Measurements from ENCODE around the gene NATD1.
A peak's percentile ranks its signal among the peaks of the same experiment; 100 is the strongest.

Gene NATD1

DNA sequence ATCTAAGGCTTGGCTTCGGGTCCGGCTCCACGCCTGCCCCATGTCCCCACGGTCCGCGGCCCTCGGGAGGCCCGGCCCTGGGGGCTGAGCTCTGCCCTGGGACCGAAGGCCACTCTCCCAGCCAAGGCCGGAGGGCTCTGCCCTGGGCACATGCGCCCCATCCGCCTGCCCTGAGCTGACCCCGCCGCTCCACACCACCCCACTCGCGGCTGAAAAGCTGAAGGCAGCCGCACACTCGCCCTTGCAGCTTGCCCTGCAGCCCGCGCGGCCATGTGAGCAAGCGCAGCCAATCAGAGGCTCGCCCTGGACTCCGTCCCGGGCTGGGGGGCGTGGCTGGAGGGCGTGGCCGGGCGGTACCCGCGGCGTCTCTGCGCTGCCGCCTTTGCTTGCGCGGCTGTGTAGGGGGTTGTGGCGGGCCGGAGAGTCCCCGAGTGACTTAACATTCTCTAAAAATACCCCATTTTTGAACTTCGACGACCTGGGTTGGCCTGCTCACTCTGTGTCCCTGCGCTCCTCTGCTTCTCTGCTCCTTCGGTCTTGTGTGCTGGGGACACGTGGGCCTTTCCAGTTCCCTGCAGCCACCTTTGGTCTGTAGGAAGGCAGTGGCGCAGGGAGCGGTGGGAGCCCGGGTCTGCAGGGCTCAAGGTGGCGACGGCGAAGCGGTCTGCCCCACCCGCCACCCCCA is 22.5 kb upstream of the NATD1 start:
- peak; percentile 91 to 98 (median 96) for DNase-seq (ENCODE audit: low read depth in 3 of 3)

DNA sequence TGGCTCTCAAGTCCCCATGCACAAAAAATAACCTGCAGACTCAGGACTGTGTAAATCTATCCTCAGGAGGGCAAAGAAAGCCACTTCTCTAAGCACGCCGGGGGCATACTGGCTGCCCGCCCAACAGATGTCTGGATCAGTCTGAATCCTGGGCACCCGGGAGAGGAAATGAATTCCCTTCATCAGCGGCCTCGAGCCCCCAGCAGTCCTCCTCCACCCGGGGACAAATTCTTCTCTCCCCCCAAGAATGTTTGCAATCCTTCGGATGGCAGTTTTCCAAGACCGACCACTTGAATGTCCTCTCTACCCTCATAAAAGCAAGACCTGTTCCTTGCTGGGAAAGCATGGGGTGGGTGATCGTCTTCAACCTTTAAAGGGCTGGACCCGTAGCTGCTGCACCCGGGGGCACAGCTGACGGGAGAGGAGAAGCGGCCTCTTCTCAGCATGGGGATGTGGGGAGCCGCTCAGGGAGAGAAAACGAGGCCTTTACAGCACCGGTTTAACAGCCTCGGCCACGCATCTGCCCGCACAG is 21.9 kb upstream of the NATD1 start:
- DNase-seq (ENCODE audit: low read depth in 3 of 3), result no peak

DNA sequence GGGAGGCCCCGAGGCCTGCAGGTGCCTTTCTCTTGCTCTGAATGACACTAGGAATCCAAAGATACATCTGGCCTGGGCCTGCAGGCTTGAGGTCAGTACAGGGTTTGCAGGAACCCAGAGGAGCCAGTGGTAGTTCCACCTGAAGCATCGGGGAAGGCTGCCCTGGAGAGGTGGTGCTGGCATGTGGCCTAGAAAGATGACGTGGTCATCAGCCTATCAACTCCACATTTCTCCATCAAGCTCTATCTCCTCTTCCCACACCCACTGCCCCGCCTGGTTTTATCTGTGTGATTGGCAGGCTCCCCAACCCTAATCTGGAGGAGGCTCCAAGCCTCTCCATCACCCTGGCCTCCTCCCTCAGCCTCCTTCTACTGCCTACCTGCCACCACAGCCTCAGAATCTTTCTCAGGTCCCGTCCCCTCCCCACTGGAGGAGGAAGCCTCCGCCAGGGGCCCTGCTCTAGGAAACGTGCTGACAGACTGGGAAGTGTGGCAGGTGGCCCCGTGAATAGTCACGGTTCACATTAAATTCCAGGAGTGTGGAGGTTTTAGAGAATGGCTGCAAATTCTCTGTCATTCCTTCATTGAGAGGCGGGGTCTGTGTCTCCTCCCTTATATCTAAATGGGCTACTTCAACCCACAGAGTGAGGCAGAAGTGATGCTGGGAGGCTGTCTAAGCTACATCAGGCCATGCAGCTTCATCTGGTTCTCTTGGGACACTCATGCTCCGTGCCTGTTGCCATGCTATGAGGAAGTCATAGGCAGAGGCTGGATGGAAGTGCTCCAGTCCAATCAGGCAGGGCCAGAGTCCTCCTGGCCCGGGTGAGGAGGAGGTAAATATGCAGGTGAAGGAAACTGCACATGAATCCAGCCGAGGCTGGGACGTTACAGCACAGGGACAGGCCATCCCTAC is 19.9 kb upstream of the NATD1 start:
- no peak for DNase-seq (ENCODE audit: low read depth in 3 of 3)

DNA sequence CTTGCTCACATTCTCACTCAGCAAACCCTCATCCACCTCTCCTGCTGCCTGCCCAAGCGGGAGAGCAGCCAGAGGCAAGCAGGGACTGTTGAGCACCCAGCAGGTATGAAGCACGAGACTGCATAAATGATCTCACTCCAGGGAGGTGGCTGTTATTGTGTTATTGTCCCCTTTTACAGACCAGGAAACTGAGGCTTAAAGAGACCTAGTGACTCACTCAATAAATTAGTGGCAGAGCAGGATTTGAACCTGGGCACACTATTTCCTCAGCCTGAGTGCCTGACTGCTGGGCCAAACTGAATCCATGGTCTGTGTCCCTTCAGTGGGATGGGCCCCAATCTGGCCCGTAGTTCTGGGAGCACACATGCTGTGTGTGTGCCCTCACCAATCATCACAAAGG is 19.0 kb upstream of the NATD1 start:
- DNase-seq (ENCODE audit: low read depth in 3 of 3), result no peak

DNA sequence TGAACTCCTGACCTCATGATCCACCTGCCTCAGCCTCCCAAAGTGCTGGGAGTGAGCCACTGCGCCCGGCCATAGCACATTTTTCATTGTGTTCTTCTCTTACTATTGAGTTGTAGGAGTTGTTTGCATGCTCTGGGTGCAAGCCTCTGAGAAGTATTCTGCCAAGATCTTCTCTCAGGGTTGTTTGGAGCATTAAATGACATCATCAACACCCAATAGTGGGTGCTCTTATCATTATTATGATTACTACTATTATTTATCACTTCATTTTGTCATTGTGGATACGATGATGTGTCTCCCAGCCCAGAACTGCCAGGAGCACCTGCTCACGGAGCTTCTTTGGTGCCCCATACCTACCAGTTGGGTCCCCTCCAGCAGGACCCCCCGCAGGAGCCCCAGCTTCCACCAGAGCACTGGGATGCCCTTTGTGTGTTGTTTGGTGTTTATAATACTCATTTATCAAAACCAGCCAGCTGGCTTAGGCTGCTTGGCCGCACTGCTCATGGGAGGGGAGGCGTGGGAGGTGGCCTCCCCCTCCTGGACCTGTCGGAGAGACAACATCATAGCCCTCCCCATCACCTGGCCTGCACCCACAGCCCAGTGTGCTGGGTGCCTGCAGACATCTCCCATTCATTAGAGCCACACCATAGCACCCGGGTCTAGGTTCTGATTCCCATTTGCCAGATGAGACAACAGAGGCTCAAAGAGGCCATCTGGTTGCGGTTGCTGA is 18.4 kb upstream of the NATD1 start:
- no peak for DNase-seq (ENCODE audit: low read depth in 3 of 3)

DNA sequence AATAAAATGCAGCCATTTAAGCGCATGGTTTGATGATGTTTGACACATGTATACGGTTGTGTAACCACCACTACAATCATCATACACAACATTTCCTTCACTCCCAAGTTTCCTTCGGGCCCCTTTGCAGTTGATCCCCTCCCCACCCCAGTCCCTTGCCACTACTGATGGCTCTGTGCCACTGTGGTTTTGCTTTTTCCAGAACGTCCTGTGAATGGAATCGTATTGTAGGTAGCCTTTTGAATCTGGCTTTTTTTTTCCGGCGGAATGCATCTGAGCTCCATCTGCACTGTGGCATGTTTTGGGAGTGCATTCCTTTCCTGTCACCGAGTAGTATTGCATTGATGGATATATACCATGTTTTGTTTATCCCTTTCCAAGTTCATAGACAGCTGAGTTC is 16.2 kb upstream of the NATD1 start:
- DNase-seq (ENCODE audit: low read depth in 3 of 3), result no peak

DNA sequence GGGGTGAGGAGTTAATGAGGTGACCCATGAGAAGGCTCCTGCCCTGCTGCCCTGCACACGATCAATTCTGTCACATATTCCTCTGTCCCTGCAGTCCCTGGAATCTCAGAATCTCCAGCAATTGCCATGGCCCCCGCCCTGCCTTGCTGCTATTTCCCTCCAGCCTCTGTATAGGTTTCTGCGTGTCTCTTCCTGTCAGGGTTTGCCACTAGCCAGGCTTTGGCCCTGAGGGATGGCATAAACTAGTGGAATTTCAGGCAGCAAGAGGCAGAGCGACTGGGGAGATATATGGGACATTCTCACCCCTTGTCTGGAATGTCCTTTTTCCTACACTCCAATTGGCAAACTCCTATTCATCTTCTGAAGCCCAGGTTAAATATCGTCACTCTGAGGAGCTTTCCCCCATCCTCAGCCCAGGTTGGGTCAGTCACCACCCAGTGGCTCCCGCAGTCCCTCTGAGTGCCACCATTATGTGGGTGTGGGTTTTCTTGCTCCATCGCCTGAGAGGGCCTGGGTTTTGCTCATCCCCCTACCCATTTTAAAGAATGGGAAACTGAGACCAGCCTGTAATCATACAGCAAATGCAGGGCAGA is 15.5 kb upstream of the NATD1 start:
- DNase-seq (ENCODE audit: low read depth in 3 of 3), result no peak

DNA sequence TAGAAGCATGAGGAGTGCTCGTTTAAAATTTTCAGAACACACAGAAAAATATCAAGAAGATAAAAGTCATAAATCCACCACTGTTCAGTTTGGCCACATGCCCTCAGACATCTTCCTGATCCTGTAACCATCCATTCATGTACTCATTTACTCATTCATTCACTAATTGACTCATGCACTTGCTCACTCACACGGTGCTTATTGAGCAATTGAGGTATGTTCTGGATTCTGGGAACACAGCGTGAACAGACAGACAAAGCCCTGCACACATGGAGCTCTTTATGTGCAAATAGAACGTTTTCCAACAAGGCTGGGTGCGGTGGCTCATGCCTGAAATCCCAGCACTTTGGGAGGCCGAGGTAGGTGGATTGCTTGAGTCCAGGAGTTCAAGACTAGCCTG is 10.2 kb upstream of the NATD1 start:
- no peak for DNase-seq (ENCODE audit: low read depth in 3 of 3)

DNA sequence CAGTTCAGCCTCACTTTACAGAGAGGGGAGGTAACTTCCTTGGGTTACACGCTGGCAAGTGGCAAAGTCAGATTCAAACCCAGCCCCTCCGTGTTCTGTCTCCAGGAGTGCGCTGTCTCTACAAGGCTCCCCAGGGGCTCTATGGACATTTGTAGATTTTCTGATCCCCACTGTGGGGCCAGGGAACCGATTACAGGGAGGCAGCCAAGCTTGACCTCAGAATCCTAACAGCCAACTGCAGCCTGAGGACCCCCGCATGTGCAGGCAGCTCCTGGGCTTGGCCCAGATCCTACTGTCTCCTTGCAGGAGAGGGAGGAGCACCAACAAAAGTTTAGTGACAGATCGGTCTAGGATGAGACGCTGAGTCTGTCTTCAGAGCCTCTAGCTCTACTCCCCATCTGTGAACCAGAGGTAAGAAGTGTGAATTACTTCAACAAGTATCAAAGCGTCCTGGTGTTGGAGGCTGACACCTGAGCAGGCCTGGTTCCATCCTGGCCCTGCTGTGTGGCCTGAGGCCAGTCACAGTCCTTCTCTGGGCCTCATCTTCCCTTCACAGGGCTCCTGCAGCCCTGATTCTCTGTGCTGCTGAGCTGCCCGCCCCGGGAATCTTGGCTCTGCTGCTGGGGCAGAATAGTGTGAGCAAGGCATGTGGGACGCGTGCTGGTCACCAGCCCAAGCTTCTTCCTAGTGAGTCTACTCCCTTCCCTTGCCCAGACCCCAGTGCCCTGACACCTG is 9.2 kb upstream of the NATD1 start:
- no peak for DNase-seq (ENCODE audit: low read depth in 3 of 3)

DNA sequence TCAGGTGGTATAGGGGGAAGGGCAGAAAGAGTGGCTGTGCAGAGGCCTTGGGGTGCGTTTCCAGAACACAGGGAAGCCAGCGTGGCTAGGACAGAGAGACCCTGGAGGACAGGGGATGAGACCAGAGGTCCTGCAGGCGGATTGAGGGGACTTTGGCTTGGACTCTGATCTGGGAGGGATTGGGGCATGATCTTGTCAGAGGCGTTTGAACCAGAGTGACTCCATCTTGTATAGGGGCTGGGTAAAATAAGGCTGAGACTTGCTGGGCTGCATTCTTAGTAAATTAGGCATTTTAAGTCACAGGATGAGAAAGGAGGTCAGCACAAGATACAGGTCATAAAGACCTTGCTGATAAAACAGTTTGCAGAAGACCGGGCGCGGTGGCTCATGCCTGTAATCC is 5.4 kb upstream of the NATD1 start:
- DNase-seq (ENCODE audit: low read depth in 3 of 3), result no peak

DNA sequence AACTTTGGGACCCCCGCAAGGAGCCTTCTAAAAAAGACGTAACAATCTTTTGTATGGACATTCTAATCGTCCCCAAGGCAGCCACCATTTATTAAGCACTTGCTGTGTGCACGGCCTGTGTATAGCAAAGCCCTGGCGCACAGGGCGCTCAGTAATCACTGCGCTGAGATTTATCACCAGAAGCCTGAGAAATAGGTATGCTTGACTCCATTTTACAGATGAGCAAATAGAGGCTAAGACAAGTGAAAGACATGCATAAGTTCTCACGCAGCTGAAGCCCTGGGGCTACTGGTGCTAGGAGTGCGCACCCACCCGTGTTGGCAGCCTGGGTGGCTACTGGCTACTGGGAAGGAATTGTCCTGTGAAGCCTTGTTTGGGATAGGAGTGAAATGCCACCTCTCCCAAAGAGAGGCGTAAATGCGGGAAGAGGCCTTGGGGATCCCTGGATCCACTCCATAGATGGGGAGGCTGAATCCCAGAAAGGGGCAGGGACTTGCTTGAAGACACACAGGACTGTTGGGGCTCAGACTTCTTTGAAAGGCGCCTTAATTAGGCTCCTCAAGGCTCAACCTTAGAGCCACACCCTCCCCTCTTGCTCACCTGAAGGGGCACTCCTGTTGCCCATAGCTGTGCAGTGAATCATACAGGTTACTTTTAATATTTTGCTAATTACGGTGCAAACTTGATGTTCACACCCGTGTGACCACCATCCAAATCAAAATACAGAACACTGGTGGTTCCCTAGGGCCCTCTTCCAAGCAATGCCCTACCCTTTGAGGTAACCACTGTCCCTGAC is 634 bp upstream of the NATD1 start:
- no peak for DNase-seq (ENCODE audit: low read depth in 3 of 3)

DNA sequence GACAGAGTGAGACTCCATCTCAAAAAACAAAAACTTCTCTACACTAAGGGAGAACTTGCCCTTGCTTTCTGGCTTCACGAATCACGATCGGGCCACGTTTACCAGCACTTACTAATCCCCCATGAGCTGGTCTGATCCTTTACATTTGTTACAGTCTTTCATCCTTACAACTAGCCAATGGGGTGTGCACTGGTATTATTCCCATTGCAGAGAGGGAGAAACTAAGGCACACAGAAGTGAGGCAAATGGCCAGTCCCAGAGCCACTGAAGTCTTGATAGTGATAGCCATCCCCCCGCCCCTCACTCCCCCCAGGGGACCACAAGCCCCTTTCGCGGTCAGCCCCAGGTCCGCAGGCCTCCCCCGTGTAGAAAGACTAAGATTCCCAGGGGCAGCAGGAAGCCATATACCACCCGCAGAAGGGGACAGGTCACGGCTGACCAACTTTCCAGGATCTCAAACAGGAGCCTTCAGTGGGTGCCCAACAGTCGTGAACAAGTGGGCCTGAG is 868 bp downstream of the NATD1 start:
- DNase-seq (ENCODE audit: low read depth in 3 of 3), result no peak

DNA sequence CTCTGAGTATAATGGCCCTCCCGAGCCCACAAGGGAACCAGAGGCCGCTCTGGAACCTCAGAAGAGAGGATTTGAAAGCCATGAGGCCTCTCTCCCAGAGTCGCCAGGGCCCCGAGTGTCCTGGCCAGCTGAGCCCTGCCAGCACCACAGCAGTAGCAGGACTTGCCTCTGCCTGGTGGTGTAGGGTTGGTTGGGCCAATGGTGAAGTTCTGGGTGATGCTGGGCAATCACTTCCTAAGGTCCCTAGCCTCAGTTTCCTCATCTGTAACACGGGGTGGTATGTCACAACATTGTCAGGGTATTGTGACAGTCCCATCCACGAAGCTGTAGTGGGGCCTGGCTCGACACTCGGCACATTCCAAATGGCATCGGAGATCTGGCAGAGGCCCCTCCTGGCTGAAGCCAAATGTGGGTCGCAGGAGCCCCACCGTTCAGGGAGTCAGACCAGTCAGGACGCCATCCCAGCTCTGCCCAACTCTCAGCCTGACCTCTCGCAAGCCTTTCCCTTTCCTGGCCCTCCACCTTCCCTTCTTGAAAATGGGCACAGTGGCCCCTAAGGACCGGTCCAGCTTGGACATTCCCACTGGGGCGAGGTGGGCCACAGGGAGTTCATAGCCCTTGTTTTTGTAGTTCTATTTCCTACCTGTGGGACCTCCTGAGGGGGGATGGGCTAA is 1.7 kb downstream of the NATD1 start:
- DNase-seq (ENCODE audit: low read depth in 3 of 3), result no peak

DNA sequence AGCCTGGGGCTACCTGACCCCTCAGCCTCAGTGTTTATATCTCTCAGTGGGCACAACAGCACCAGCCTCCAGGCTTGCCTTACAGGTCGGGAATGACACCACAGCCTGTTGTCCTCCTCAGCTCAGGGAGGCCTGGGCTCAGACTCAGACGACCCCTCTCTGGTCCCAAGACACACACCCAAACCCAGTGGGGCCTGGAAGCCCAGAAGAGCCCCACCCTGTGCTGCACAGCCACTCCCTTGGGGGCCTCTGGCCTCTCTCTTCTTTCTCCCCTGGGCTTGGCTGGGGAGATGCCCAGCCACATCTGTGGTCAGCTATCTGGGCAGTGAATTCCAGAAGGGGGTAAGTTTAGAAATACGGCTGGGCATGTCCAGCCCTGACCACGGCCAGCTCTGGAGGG is 2.4 kb downstream of the NATD1 start:
- no peak for DNase-seq (ENCODE audit: low read depth in 3 of 3)

DNA sequence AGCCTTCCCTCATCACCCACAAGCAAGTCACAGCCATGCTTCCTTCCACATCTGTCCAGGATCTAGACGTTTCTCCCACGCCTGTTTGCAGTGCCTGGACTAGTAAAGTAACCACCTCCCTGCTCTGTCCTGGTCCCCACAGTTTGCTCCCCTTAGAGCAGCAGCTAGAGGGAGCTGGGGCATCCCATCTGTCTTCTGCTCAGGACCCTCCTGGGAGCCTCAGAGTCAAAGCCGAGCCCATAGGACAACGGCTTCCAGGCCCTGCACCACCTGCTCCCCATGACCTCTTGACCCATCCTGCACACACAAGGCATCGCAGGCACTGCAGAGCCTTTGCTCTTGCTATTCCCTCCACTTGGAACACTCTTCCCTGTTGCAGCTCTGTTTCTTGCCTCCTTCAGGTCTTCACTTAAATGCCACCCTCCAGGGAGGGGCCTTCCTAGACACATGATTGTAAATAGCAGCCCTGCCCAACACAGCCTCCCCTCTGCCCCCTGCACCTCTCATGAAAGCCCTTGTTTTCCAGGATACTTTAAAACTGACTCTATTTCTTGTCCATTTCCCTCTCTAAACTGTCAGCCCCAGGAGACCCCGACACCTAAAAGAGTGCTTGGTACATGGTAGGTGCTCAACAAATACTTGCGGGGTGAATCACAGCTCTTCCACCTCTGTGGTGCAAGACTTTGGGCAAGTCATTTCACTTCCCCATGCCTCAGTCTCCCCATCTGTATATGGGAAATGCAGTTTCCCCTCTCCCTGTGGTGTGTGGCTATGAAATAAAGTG is 3.1 kb downstream of the NATD1 start:
- no peak for DNase-seq (ENCODE audit: low read depth in 3 of 3)

DNA sequence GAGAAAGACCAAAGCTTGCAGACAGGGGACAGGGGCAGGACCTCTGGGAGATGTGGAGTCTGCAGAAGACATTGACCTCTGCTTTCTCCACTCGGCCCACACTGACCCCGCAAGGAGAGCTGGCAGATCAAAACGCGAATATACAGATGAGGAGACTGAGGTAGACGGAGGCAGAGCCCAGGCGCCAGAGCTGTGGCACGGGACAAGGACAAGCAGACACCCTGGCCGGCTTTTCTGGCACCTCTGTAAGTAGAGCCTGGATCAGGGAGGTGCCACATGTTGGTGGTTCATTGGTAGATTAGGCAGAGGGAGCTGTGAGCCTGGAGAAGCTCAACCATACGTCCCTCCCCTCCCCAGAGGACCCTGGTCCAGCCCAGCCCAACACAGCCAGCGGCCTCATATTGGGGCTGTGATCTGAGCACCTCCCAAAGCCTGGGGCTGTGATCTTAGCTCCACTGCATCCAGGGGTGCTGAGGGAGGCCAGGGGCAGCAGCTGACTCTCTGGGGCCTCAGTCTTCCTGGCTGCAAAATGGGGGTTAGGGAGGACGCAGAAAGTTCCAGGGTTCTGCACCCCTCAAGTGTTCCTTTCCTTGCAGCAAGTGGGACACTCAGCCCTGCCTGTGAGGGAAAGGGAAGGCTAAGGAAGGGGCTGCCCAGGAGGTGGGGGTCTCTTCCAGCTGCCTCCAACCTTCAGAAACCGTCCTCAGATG is 4.0 kb downstream of the NATD1 start:
- no peak for DNase-seq (ENCODE audit: low read depth in 3 of 3)

DNA sequence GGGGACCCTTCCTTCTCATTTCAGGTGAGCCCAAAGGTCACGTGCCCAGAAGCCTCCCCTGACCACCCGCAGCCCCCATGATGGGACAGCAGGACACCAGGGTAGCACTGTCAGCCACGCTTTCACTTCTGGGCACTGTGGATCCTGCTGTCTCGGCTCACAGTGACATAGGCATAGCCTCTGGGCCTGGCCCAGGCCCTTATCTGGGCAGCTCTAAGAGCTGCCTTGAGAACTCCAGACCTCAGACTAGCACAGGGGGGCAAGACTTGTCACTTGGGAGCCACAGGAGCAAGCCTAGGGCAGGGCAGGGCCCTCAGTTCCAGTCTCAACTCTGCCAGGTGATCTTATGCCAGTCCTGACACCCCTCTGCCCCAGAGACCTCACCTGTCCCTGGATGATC is 4.7 kb downstream of the NATD1 start:
- no peak for DNase-seq (ENCODE audit: low read depth in 3 of 3)

DNA sequence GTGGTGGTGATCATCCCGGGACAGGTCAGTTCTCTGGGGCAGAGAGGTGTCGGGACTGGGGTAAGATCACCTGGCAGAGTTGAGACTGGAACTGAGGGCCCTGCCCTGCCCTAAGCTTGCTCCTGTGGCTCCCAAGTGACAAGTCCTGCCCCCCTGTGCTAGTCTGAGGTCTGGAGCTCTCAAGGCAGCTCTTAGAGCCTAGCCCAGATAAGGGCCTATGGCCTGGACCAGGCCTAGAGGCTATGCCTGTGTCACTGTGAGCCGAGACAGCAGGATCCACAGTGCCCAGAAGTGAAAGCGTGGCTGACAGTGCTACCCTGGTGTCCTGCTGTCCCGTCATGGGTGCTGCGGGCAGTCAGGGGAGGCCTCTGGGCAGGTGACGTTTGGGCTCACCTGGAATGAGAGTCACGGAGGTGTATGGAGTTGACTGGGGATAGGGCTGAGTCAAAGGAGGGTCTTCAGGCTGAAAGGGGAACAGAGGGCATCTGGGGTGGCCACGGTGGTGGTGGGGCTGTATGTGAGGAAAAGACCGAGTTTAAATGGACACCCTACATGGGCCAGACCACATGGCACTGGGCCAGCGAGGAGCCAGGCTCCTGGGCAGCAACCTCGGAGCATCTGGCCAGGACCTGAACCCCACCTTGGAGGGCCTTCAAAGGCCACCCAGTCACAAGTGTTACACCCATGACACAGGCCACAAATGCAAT is 5.5 kb downstream of the NATD1 start:
- DNase-seq (ENCODE audit: low read depth in 3 of 3), result no peak
